LHCN-M2 (cell line): Measurements from ENCODE around the gene EPHA7. TPM values are rescaled to one million over a fixed set of nuclear protein-coding genes. Genes with fewer than 3 reads are reported as not detected.
A peak's percentile ranks its signal among the peaks of the same experiment; 100 is the strongest.

Experiments used
- DNase-seq: peaks from one replicate; pipeline ENCODE4 v3.0.0-alpha.2; 2012; ENCODE audit warnings: low read depth
- total RNA-seq: library from RNA; depleted of rRNA; stranded (reverse); fragments of >200 nt; gene quantifications from 2 replicates; pipeline ENCODE4 v1.2.3, GENCODE V29; 2014

The EPHA7 gene
- total RNA-seq, 1 experiment from 2014 or later = 31.4 TPM

DNA sequence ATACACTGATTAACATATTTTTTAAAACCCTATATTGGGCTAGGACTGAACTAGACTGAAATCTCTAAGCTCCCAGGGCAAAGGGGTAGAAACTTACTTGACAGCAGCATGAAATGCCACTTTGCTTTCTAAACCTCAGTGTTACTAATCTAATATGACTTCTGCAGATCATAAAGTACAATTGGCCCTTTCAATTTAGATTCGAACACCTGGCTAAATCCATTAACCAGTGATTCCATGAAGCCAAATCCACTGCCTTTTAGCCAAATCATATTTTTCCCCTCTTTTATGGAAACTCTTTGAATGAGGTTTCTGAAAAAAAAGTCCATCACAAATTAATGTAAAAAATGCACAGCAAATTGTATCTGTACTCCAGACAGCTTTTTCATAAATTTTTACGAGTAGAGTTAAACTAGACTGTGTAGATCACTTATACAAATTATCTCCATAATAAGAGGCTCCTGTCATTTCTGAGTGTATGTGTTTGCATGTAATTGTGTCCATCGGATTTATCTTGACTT is 25.7 kb downstream of the EPHA7 start:
- peak; percentile 18 for DNase-seq

GRCh38 chr6:93392797-93393196 is 26.6 kb downstream of the EPHA7 start:
- no peak for DNase-seq

DNA sequence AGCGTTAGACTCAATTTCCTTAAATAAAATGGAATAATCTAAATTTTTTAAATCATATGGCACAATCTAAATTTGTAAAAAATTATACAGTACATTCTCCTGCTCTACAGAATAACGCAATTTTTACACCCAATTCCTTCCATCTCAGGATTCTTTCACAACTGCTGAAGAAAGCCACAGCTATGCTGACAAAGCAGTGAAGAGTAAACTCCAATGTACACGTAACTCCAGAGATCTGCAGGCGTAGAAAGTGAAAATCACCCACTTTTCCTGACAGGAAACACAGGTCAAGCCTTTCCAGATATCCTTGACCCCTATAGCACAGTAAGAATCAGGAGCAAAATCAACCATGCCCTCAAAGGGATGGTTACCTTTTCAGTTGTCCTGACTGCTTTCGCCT is 27.4 kb downstream of the EPHA7 start:
- no peak for DNase-seq

GRCh38 chr6:93389192-93389591 is 30.2 kb downstream of the EPHA7 start:
- no peak for DNase-seq

DNA sequence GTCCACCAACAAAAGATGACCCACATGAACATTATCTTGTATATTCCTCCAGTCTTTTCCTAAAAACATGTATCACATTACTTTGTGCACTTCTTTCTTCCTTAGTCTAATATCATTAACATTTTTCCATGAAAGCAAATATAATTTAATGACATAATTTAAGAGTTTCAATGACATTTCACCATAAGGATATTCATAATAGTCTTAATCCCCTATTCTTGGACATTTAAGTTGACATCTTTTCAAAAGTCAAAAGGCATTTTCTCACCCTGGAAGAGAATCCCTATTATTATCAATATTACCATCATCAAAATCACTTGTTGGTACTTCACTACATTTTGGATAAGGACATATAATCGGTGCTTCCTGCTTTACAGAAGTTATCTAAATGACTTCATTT is 31.3 kb downstream of the EPHA7 start:
- no peak for DNase-seq

GRCh38 chr6:93376026-93376540 is 43.3 kb downstream of the EPHA7 start:
- peak; percentile 70 for DNase-seq

DNA sequence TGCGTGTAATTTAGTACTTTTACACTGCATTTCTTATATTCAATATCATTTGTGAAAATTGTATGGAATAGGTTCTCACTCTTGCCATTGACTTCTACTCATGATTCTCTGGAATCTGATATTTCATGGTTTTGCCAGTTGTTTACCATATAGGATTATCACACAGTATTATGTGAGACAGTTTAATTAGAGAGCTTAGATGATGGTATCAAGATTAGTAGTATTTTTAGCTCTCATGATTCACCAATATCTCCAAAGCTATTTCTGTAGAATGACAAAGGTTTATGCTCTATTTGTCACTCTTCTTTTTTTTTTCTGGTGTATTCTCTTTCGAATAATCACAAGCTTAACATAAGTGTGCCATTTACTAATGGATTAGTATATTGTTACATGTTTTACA is 45.9 kb downstream of the EPHA7 start:
- no peak for DNase-seq

GRCh38 chr6:93371756-93372155 is 47.6 kb downstream of the EPHA7 start:
- no peak for DNase-seq

DNA sequence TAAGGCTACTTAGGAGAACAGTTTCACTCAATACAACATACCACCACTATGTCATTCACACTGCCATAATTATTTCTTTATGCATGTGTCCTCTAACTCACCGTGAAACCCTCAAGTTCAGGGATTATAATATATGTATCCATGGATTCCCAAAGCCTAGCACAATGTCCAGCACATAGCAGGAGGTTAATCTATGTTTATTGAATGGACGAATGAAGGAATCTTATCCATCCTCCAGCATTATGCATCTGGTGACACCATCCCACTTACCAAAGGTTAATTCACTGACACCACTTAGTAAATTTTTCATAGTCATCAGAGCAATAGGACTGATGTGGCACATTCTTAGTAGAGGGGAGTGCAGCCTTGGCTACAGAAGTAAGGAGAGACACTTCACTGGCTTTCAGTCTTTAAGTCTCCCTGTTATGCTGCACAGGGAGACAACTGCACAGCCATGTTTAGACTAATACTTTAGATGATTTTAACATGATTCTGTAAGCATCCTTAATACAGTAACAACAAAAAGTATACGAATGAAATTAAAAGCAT is 49.7 kb downstream of the EPHA7 start:
- no peak for DNase-seq

DNA sequence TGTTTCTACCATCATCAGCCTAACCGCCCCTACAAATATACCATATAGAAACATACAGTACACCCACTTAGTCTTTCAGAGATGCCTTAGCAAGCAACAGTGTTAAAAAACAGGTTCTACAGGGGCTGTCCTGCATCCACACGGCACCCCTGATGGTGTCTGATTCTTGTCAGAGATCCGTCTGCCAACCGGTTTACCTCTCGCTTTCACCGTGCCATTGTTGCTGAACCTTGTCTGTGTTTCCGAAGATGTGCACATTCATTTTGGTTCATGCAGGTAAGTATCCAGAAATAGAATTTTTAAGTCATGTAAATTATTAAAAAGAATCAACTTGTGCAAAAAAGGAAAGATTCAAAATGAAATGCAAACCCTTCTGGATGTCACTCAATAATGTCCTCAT is 52.9 kb downstream of the EPHA7 start:
- no peak for DNase-seq

DNA sequence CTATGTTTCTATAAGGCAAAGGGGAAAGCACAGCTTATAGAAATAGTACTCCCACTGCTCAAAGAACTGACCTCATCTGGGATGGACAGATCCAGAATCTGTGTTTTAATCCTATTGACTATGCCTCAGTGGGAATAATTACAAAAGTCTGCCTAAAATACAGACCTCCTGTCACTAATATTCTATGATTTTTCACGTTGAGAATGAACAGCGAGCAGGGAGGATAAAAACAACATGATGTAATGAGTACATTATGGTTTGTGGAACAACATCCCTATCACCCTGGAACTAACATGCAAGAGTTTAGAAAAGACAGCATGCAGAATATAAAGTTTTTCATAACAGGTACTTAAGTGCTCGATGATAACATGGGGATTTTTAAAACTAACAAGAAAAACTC is 53.9 kb downstream of the EPHA7 start:
- no peak for DNase-seq

DNA sequence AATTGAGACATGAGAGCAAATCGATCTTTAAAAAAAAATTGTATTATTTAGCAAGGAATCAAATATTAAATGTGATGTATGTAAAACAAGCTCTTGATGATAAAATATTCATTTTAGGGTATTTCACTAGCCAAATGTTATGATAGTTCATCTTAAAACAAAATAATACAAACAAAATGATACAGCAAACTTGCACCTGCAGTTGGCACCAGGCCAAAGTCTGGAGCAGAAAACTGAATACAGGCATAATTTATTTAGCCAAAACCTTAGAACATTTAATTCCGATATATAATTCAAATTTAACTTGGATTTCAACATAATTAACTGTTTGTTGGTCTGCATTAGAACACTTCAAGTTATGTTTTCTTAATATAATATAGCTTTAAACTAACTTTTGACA is 60.9 kb downstream of the EPHA7 start:
- no peak for DNase-seq

- no peak for DNase-seq
These were observed 66.8 kb downstream of the EPHA7 start for GRCh38 chr6:93352604-93353003.

DNA sequence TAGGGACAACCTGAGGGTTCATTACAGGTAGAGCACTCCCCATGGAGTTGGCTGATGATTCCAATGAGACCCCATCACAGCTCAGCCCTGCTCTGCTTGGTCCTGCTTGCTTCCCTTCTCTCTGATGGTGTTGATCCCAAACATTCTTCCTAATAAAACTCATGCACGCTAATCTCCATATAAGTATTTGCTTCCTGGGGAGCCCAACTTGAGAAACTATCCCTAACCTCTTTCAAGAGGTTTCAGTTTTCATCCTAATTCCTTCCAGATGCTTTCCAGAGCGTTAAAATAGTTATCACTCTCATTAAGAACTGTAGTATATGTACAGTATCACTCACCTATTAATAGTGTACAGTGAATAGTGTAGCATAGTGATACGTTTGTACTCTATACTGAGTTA is 68.1 kb downstream of the EPHA7 start:
- DNase-seq = no peak

- DNase-seq = no peak
These were observed 68.6 kb downstream of the EPHA7 start for GRCh38 chr6:93350774-93351173.

DNA sequence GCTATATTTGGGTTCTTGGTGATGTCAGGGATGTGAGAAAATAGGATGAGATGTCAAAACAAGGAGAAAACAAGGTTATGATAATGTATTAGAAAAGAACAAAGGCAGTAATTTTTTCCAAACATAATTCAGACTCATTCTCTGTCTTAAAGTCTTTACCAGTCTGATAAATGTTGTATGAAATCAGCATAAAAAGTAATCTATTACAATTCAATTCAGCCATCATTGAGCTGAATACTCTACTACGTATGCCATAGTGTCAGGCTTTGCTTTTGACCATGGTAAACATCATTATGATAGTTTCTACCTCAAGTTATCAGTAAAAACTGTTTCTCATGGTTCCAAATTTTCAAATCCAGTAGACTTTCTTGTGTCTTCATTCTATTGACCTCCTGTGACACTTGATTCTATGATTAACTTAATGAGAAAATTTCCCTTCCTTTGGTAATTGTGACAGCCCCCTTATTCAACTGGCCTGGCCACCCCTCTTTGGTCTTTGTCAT is 75.0 kb downstream of the EPHA7 start:
- no peak for DNase-seq

GRCh38 chr6:93343476-93343875 is 75.9 kb downstream of the EPHA7 start:
- DNase-seq = no peak

- DNase-seq = no peak
These were observed 77.3 kb downstream of the EPHA7 start for GRCh38 chr6:93341900-93342613.

GRCh38 chr6:93337772-93338394 is 81.5 kb downstream of the EPHA7 start:
- no peak for DNase-seq

- DNase-seq = no peak
These were observed 82.3 kb downstream of the EPHA7 start for GRCh38 chr6:93337014-93337413.

DNA sequence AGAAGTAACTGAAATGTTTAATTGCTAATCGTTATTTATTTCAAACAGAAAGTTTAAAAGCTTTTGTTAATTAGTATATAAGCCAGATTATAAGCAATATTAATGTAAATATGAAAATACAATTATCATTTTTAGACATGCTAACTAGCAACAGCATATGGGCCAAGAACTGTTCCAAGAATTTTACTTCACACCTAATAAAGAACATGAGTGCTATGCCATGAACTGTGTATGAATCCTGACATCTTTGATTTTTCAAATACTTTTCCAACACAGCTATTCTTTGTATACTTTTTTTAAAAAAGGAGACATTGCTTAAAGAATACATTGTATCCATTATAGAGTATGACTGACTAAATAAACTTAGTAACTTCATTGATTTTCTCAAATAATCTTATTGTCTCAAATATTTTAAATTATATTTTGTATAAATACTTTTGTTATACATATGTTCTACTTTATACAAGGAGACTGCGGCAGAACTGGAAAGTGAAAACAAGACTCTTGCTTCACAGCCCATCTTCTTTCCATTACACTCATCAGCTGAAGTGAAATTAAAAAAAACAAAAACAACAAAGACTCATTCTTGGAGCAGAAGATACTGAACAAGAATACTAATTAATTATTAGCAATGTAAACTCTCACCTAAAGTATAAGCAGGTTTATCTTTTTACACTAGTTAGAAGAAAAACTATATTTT is 89.9 kb downstream of the EPHA7 start:
- DNase-seq = no peak

DNA sequence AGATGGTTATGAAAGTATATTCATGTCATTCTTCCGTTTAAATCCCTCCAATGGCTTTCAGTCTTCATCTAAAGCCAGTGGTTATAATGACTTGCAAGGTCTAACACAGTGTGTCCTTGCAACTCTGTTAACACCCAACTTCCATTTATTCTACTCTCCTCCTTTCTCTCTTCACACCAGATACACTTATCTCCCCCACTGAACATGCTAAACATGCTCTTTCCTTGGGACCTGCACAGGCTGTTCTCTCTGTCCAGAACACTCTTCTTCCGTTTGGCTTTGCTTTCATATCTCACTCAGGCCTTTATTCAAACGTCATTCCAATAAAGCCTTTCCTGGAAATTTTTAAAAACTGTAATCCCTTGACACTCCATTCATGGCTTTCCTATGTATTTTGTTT is 91.5 kb downstream of the EPHA7 start:
- DNase-seq = no peak
